Hematopoietic multipotent progenitor cell treated with erythropoietin and hydrocortisone succinate and interleukin-3 and kit ligand, for 15 days (in vitro differentiated cells): ENCODE data around the gene SPTLC3.

ENCODE experiments used
- DNase-seq: peaks from one replicate; pipeline ENCODE4 v3.0.0-alpha.2; 2015; ENCODE audit warnings: low spot score

The SPTLC3 gene

GRCh38 chr20:13139459-13140150 is 130.8 kb downstream of the SPTLC3 start:
- no peak for DNase-seq

GRCh38 chr20:13140201-13140600 is 131.4 kb downstream of the SPTLC3 start:
- no peak for DNase-seq

- no peak for DNase-seq
These were observed 132.0 kb downstream of the SPTLC3 start for GRCh38 chr20:13140775-13141174.

GRCh38 chr20:13141546-13141945 is 132.8 kb downstream of the SPTLC3 start:
- DNase-seq: no peak

GRCh38 chr20:13142143-13142542 is 133.4 kb downstream of the SPTLC3 start:
- DNase-seq: no peak

- DNase-seq: no peak
These were observed 138.5 kb downstream of the SPTLC3 start for GRCh38 chr20:13147071-13147963.

GRCh38 chr20:13147971-13148370 is 139.2 kb downstream of the SPTLC3 start:
- DNase-seq: no peak

GRCh38 chr20:13148402-13148801 is 139.6 kb downstream of the SPTLC3 start:
- no peak for DNase-seq

- DNase-seq: no peak
These were observed 140.2 kb downstream of the SPTLC3 start for GRCh38 chr20:13148961-13149360.

- DNase-seq: no peak
These were observed 140.8 kb downstream of the SPTLC3 start for GRCh38 chr20:13149371-13150105.

- no peak for DNase-seq
These were observed 149.6 kb downstream of the SPTLC3 start for GRCh38 chr20:13158369-13158768.

GRCh38 chr20:13159889-13160288 is 151.1 kb downstream of the SPTLC3 start:
- no peak for DNase-seq

- no peak for DNase-seq
These were observed 156.4 kb downstream of the SPTLC3 start for GRCh38 chr20:13165203-13165602.

- DNase-seq: no peak
These were observed 157.2 kb downstream of the SPTLC3 start for GRCh38 chr20:13166011-13166410.

GRCh38 chr20:13166437-13166836 is 157.7 kb downstream of the SPTLC3 start:
- no peak for DNase-seq

- DNase-seq: no peak
These were observed 160.3 kb downstream of the SPTLC3 start for GRCh38 chr20:13169086-13169485.

GRCh38 chr20:13170771-13171170 is 162.0 kb downstream of the SPTLC3 start:
- no peak for DNase-seq

GRCh38 chr20:13173201-13173600 is 164.4 kb downstream of the SPTLC3 start:
- no peak for DNase-seq

- DNase-seq: no peak
These were observed 165.6 kb downstream of the SPTLC3 start for GRCh38 chr20:13174402-13174801.

GRCh38 chr20:13180986-13181889 is 172.5 kb downstream of the SPTLC3 start:
- DNase-seq: no peak

GRCh38 chr20:13183005-13183404 is 174.2 kb downstream of the SPTLC3 start:
- DNase-seq: no peak
